Measurements from ENCODE around the gene ILK.

ILK gene

DNA sequence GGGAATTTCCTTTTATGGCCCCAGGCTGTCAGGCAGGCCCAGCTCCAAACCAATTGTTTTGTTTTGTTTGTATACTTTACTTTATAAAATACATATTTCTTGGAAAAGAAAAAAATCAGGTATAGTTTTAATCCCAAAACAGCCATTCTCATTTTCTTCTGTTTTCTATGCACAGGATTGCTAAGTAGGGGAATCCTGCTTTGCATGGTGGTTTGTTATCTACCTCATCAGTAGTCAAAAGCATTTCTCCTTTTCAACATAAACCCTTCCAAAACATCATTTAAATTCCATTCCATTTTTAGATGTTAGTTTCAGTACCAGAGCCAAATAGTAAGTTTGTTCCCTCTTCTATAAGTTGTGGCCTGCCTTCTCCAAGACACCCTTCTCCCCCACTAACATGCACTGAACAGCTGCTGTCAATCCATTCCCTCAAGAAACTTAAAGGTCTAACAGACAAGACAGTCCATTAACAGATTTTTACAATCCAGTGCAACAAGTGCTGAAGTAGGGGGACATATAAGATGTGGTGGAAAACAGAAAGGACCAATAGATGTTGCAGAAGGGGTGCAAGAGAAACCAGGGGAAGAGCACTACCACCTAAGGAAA is 3.7 kb downstream of the ILK start:
- peak; percentile 66 for DNase-seq

DNA sequence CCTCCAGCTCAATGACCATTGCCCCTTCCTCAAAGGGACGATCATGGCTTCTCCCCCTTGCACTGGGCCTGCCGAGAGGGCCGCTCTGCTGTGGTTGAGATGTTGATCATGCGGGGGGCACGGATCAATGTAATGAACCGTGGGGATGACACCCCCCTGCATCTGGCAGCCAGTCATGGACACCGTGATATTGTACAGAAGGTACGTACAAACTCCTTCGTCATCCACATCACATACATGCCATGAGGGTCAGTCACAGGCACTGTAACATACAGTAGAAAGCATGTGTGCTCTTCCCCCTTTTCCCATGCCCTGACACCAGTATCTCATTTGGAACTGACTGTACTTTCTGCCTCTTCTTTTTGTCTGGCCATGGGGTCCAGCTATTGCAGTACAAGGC is 4.4 kb downstream of the ILK start:
- no peak for DNase-seq

- no peak for DNase-seq
These were observed 5.3 kb downstream of the ILK start for GRCh38 chr11:6608726-6609501.

DNA sequence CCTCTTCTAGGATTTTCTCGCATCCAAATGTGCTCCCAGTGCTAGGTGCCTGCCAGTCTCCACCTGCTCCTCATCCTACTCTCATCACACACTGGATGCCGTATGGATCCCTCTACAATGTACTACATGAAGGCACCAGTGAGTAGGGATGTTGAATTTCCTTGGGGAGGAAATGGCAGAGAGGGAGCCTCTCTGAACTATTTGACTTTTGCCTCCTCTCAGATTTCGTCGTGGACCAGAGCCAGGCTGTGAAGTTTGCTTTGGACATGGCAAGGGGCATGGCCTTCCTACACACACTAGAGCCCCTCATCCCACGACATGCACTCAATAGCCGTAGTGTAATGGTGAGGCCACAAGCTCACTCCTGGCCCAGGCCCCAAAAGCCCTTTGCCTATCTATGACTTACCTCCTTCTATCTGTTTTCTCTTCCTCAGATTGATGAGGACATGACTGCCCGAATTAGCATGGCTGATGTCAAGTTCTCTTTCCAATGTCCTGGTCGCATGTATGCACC is 6.0 kb downstream of the ILK start:
- no peak for DNase-seq

- DNase-seq: no peak
These were observed 7.0 kb downstream of the ILK start for GRCh38 chr11:6610591-6610990.

DNA sequence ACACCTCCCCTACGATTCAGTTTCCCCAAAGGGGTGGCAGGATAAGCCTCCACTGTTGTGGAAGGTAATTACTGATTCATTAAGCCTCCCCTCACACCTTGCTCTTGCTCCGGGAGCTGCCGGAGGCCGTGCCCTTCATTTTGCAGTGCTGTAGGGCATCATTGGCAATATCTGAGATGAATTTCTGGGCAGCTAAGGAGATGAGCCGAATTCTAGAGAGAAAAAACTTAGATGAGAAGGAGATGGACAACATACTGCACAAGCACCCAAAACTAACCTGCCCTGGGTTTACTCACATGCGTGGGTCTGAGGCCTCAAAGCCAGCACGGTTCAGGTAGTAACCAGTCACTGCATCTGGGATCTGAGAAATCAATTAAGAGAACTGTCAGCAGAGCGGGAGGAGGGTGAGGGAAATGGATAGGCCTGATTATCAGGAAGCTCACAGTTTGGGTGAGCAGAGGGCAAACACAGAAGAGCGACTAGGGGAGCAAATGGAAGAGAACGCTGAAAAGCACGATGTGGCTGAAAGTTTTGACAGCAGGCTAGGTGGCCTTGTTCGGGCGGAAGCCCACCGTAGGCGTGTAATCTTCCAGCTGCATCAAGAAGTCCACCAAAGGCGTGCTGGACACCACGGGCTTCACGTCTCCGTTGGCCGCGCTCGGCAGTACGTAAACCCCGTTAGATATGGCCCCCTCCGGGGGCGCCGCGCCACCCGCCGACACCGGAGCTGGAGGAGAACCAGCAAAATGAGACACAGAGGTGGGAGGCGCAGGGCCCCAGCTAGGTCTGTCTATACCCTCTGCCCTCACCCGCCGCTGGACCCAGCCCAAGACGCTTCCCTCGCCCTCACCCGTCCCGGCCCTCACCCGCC is 7.8 kb downstream of the ILK start:
- peak; percentile 9 for DNase-seq

- DNase-seq: no peak
These were observed 8.3 kb downstream of the ILK start for GRCh38 chr11:6611963-6612212.

GRCh38 chr11:6612213-6613041 is 8.9 kb downstream of the ILK start, which contains the start of gene TAF10:
Gene TAF10 (minus strand): TSS chr11:6612216. CDS start chr11:6612189, 27 bp downstream.
- DNase-seq: peak; percentile 94

DNA sequence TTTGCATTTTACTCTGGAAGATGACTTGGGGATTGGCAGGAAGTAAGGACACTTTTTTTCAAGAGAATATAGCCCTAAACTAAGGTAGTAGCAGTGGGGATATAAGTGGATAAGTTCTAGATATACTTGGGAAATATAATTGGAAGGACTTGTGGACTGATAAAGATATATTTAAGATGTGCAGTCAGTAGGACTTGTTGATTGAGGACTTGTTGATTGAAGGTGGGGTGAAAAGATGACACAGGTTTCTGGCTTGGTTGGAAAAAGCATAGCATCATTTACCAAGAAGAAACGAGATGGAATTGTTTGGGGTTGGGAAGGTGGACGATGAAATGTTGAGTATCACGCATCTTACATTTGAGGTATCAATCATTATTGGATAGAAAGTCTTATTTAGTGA is 9.9 kb downstream of the ILK start:
- no peak for DNase-seq

DNA sequence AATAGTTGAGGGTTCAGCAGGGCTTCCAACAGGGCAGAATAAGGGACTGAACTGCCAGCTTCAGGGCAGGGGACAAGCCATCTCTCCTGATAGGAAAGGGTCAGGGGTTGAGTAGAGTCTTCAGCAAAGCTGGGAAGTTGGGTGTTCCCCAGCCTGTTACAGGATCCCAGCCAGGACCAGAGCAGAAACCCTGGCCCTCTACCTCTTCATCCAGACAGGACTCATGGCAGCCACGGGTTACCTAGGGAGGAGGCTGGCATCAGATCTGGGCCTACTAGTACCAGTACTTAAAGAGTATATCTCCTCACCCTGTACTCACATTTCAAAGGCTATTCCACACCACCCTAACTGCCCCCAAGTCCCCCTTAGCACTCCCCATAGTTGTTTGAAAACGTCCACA is 10.9 kb downstream of the ILK start:
- no peak for DNase-seq

GRCh38 chr11:6615046-6615445 is 11.5 kb downstream of the ILK start:
- no peak for DNase-seq

DNA sequence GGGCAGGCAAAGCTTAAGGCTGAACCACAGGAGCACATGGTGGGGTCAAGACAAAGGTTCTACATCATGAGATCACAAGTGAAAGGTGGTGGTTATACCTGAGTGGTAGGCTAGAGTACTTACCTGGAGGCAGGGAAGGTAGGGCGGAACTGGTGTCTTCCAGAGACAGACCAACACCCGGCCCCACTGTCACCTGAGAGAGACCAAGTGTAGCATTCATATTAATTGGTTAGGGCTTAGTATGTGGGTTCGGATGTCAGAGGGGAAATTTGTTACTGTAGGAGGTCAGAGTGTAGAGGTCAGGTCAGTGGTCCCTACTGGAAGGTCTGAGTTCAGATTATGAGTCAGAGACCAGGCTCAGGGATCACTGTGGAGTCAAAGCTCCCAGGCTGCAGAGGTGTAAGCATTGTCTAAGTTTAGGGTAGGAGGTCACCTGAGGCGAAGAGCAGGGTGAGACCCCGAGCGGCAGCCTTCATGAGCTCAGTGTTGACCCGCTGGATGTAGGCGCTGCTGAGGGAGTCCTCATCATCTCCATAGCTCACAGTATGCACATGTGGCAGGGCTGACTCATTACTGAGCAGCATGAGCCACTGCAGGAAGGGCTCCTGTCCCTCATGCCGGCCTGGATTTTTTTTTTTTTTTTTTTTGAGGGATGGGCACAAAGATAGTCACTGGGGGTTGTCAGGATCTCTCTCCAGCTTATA is 12.5 kb downstream of the ILK start:
- DNase-seq: no peak

DNA sequence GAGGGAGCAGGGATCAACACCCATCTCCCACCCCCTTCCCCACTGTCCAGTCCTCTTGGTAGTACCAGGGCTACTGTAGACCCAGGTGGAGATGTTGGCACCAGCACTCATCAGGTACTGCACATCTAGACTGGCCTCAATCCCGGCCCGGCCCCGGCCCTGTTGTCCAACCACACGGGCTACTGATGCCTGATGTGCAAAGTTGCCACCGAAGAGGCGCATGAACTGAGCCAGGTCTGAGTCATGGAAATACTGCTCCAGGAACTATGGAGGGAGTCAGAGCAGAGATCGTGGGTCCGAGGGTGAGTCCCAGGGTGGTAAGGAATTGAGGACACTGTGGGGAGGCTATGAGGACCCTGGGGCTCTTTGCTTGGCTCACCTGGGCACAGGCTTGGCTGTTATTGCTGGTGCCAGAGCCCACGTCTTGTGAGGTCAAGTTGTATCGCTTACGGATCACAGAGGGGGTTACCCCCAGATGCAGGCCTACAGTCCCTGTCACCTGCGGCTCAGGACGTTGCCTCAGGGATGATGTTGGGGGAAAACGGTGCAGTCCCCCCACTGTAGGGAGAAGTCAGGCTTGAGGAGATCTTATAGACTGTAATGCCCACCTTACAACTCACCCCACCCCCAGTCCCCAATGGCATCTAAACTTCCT is 13.1 kb downstream of the ILK start:
- DNase-seq: no peak

DNA sequence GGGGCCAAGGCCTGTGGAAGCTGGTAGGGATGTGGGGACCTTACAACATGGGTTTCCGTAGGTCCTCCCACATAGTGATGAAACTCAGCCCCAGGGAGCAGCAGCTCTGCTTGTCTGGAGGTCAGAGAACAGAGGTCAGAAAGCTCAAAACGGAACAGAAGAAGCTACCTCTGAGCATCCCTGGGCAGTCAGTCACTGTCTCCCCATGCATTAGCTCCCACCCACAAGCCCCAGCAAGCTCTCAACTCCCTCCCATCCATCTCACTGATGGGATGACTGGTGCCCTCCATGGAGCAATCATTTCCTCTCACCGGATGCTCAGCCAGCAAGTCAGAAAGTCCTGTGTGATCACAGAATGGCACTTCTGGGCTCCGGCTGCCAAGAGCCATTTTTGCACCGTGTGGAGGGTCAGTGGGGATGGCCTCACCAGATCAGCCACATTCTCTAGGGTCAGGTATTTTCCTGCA is 13.8 kb downstream of the ILK start:
- peak; percentile 35 for DNase-seq

DNA sequence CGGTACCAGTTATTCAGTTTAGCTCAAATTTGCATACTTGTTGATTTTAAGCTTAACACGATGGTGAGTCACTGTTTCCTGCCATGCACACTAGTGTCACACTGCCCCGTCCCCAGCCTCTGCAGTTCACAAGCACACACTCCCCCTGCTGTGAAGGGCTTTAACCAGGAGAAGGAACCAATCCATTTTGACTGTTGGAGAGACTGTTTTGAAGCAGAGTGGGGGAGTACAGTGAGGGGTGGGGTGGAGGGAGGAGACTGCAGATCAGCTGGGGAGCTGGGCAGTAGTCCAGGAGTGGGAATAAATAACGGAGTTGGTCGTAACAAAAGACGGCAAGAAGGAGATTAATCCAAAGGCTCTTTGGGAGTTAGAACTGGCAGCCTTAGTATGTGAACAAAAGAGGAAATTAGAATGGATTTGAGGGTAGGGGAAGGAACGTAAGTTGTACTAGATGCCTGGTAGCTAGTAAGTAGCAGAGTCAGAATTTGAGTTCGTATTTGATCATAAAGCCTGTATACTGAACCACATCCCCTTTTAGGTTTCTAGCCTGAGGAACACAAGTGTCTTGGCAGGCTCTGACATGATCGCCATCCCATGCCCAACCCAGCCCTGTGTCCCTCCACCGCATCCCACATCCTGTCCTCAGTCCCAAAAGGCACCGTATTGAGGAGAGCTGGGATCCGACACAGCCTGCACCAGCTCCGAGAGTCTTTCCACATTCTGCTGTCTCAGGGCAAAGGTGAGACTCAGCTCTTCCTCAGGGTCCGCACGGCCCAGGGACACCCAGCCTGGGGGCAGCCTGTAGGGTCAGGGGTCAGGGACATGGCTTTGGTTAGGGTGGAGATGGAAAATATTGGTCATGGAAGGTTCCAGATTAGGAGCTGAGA is 14.8 kb downstream of the ILK start:
- DNase-seq: peak; percentile 93

GRCh38 chr11:6619004-6619745 is 15.6 kb downstream of the ILK start, which contains the start of gene TPP1:
Gene TPP1 (minus strand): TSS chr11:6619422. CDS start chr11:6619400, 22 bp downstream.
- peak; percentile 91 for DNase-seq

DNA sequence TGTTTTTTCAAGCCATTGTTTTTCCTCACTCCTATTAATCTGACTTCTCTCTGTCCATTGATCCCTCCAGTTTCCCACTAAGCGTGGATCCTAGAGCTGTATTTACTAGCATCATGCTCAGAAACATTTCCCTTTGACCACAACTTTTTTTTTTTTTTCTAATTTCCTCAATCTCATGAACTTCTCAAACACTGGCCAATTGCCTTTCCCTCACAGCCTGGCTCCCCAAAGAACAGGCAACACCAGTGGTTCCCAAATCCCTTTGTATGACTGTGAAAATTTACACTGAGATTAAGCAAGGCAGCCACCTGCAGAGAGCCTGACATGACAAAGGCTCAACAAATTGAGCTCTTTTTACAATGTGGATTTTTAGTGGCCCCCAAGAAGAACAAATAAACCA is 17.1 kb downstream of the ILK start:
- DNase-seq: peak; percentile 66

DNA sequence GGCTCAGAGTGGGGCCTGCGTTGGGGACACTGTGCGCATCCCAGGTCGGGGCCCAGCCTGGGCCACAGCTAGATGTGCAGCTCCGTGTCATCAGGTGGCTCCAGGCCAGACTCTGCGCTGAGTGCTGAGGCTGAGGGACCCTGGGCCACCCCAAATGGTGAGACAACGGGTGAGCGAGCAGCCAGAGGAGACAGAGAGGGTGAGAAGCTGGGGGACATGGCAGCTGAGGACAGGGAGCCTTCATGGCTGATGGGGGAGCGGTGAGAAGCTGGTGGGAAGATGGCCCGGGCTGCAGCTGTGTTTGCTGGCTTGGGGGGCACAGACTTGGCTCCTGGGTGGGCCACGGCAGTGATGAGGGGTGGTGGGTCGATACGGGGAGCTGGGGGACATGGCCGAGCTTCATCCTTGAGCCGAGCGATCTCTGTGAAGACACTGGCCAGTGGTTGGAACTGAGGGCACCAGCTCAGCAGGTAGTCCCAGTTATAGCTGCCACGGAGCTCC is 18.2 kb downstream of the ILK start:
- DNase-seq: no peak

Measured in MV-4-11 (cell line).